H1 (cell line): ENCODE data around the gene AOPEP. TPM values are rescaled to one million over a fixed set of nuclear protein-coding genes. Genes with fewer than 3 reads are reported as not detected.
A peak's percentile ranks its signal among the peaks of the same experiment; 100 is the strongest.

Source experiments
- CTCF ChIA-PET: fragments of 300-600 bp; sonication (Branson Sonifier 250); formaldehyde crosslinking; loops from one replicate; lab custom pipeline; 2021; ENCODE audit not compliant: partially characterized antibody; lab: Charles Lee
- POLR2A ChIA-PET: fragments of 300-600 bp; sonication (Branson Sonifier 250); formaldehyde crosslinking; loops from one replicate; lab custom pipeline; 2021; ENCODE audit warnings: inconsistent platforms; ENCODE audit not compliant: partially characterized antibody; lab: Charles Lee
- DNase-seq, 2 experiments: peaks; one replicate each; pipeline versions ENCODE4 v3.0.0 to v3.0.0-alpha.2; 2010 to 2022; ENCODE audit warnings: low spot score in 2 of 2, low read depth in 1 of 2, mixed read lengths in 1 of 2
- FAIRE-seq: peaks from 2 replicates; lab custom pipeline; 2011; peaks lifted over from hg19 to GRCh38; lab: Jason Lieb, UNC
- H2AFZ ChIP-seq: 2 replicates; pipeline ENCODE4 v1.8.1; 2012; ENCODE audit warnings: low read length, inconsistent platforms
- H2AK5ac ChIP-seq: 2 replicates; pipeline ENCODE4 v1.6.1; 2013; ENCODE audit warnings: low read depth, low read length
- H2BK120ac ChIP-seq: replicated peaks from 2 replicates; pipeline ENCODE3; 2013; ENCODE audit warnings: low read depth, low read length, inconsistent platforms
- H2BK12ac ChIP-seq: 2 replicates; pipeline ENCODE4 v1.6.1; 2013; ENCODE audit warnings: low read depth, low read length
- H2BK15ac ChIP-seq: 2 replicates; pipeline ENCODE4 v1.6.1; 2013; ENCODE audit warnings: low read length
- H2BK20ac ChIP-seq: 2 replicates; pipeline ENCODE4 v1.6.1; 2013; ENCODE audit warnings: low read length
- H2BK5ac ChIP-seq: 2 replicates; pipeline ENCODE4 v1.6.1; 2013; ENCODE audit warnings: low read depth, low read length
- H3K14ac ChIP-seq: 2 replicates; pipeline ENCODE4 v1.6.1; 2013; ENCODE audit warnings: inconsistent platforms; ENCODE audit not compliant: insufficient read length
- H3K18ac ChIP-seq: 2 replicates; pipeline ENCODE4 v1.6.1; 2013; ENCODE audit warnings: low read length; ENCODE audit errors: extremely low read depth
- H3K23ac ChIP-seq: 2 replicates; pipeline ENCODE4 v1.6.1; 2013; ENCODE audit warnings: inconsistent platforms; ENCODE audit not compliant: insufficient read length
- H3K23me2 ChIP-seq: 2 replicates; pipeline ENCODE4 v1.6.1; 2013; ENCODE audit warnings: low read depth, low read length
- H3K27ac ChIP-seq: 2 replicates; pipeline ENCODE4 v1.6.1; 2011; ENCODE audit warnings: low read depth, low read length, inconsistent platforms
- H3K27me3 ChIP-seq, 4 experiments: replicated peaks in 1 of 4; 1 replicate in 1 of 4; 2 replicates in 3 of 4; pipeline versions ENCODE4 v1.6.1 to v1.8.1; 2011 to 2013; ENCODE audit warnings: low read length in 3 of 4, mild to moderate bottlenecking in 3 of 4, inconsistent platforms in 2 of 4, mixed read lengths in 2 of 4, moderate library complexity in 1 of 4; ENCODE audit not compliant: control insufficient read depth in 3 of 4, insufficient read depth in 3 of 4; ENCODE audit errors: extremely low read depth in 1 of 4
- H3K36me3 ChIP-seq, 4 experiments: 2 replicates each; pipeline versions ENCODE4 v1.6.1 to v1.8.1; 2011 to 2013; ENCODE audit warnings: mild to moderate bottlenecking in 4 of 4, low read length in 3 of 4, moderate library complexity in 2 of 4, control low read depth in 1 of 4, inconsistent platforms in 1 of 4; ENCODE audit not compliant: insufficient read depth in 4 of 4, control insufficient read depth in 2 of 4
- H3K4ac ChIP-seq: replicated peaks from 2 replicates; pipeline ENCODE3; 2013; ENCODE audit warnings: low read length, low read depth, mixed read lengths, inconsistent platforms; ENCODE audit not compliant: insufficient read length
- H3K4me1 ChIP-seq, 4 experiments: replicated peaks in 1 of 4; 1 replicate in 1 of 4; 2 replicates in 3 of 4; pipeline versions ENCODE4 v1.6.1 to v1.8.1; 2011 to 2013; ENCODE audit warnings: low read length in 3 of 4, inconsistent platforms in 2 of 4, mixed read lengths in 1 of 4; ENCODE audit not compliant: insufficient read depth in 4 of 4, control insufficient read depth in 3 of 4
- H3K4me2 ChIP-seq, 2 experiments: 2 replicates each; pipeline versions ENCODE4 v1.6.1 to v1.8.1; 2011 to 2013; ENCODE audit warnings: low read depth in 2 of 2, low read length in 2 of 2, control low read depth in 1 of 2, inconsistent platforms in 1 of 2, mild to moderate bottlenecking in 1 of 2; ENCODE audit not compliant: insufficient read depth in 1 of 2
- H3K4me3 ChIP-seq, 4 experiments: fragments of 200-600, 300-600 bp in 1 of 4; sonication (generic), shearing (Covaris generic), sonication (Bioruptor Twin) in 1 of 4; 2 replicates each; pipeline versions ENCODE4 v1.5.1 to v1.8.1; 2011 to 2016; ENCODE audit warnings: low read length in 4 of 4, low read depth in 3 of 4, control low read depth in 2 of 4, inconsistent platforms in 2 of 4, mild to moderate bottlenecking in 2 of 4, mixed read lengths in 1 of 4, moderate library complexity in 1 of 4; ENCODE audit not compliant: insufficient read depth in 2 of 4; ENCODE audit errors: extremely low read depth in 1 of 4
- H3K56ac ChIP-seq: replicated peaks from 2 replicates; pipeline ENCODE3; 2013; ENCODE audit warnings: low read depth, mild to moderate bottlenecking, mixed read lengths, low read length, inconsistent platforms; ENCODE audit not compliant: insufficient read length
- H3K79me1 ChIP-seq: 2 replicates; pipeline ENCODE4 v1.6.1; 2013; ENCODE audit warnings: low read depth, low read length, control low read depth
- H3K79me2 ChIP-seq, 2 experiments: 2 replicates each; pipeline versions ENCODE4 v1.6.1 to v1.8.1; 2012 to 2013; ENCODE audit warnings: low read length in 2 of 2, mild to moderate bottlenecking in 2 of 2, inconsistent platforms in 1 of 2; ENCODE audit not compliant: insufficient read depth in 2 of 2, control insufficient read depth in 1 of 2
- H3K9ac ChIP-seq, 4 experiments: replicated peaks in 1 of 4; 1 replicate in 1 of 4; 2 replicates in 3 of 4; pipeline versions ENCODE4 v1.6.1 to v1.8.1; 2011 to 2013; ENCODE audit warnings: low read depth in 3 of 4, low read length in 3 of 4, control low read depth in 2 of 4, mild to moderate bottlenecking in 2 of 4, moderate library complexity in 2 of 4, inconsistent platforms in 1 of 4; ENCODE audit errors: extremely low read depth in 1 of 4
- H3K9me3 ChIP-seq, 2 experiments: 2 replicates each; pipeline versions ENCODE4 v1.6.1 to v1.8.1; 2012 to 2013; ENCODE audit warnings: mild to moderate bottlenecking in 2 of 2, moderate library complexity in 2 of 2, control low read depth in 1 of 2, inconsistent platforms in 1 of 2, low read depth in 1 of 2, low read length in 1 of 2, mixed read lengths in 1 of 2; ENCODE audit not compliant: insufficient read depth in 2 of 2
- H4K20me1 ChIP-seq, 2 experiments: replicated peaks in 1 of 2; 2 replicates each; pipeline versions ENCODE3 to v1.8.1; 2011 to 2013; ENCODE audit warnings: inconsistent platforms in 2 of 2, low read length in 2 of 2, mild to moderate bottlenecking in 1 of 2; ENCODE audit not compliant: insufficient read depth in 2 of 2, control insufficient read depth in 1 of 2
- H4K5ac ChIP-seq: 2 replicates; pipeline ENCODE4 v1.6.1; 2013; ENCODE audit warnings: low read length, low read depth, mixed read lengths, inconsistent platforms; ENCODE audit not compliant: insufficient read length
- H4K8ac ChIP-seq: 2 replicates; pipeline ENCODE4 v1.8.0; 2013; ENCODE audit warnings: mild to moderate bottlenecking, moderate library complexity, low read length, inconsistent platforms; ENCODE audit not compliant: insufficient read depth; ENCODE audit errors: extremely low read depth
- H4K91ac ChIP-seq: replicated peaks from 2 replicates; pipeline ENCODE3; 2013; ENCODE audit warnings: low read length, mixed read lengths, inconsistent platforms; ENCODE audit not compliant: insufficient read length
- BCL11A ChIP-seq, 2 experiments: IDR thresholded peaks; one replicate each; pipeline ENCODE4 v1.6.1; 2011; ENCODE audit warnings: low read depth in 2 of 2, low read length in 2 of 2, mild to moderate bottlenecking in 2 of 2
- CREB1 ChIP-seq: IDR thresholded peaks from 2 replicates; pipeline ENCODE4 v1.6.1; 2012; ENCODE audit warnings: inconsistent platforms
- EZH2 ChIP-seq: fragments of 200-600 bp; sonication (generic); IDR thresholded peaks from 2 replicates; pipeline ENCODE4 v1.7.1; 2012; ENCODE audit warnings: low read depth, mild to moderate bottlenecking, moderate library complexity, low read length, inconsistent platforms; ENCODE audit not compliant: severe bottlenecking
- FOSL1 ChIP-seq: IDR thresholded peaks from 2 replicates; pipeline ENCODE4 v1.6.1; 2011; ENCODE audit warnings: mild to moderate bottlenecking, low read depth, low read length, moderate library complexity; ENCODE audit not compliant: insufficient read depth
- HDAC6 ChIP-seq: IDR thresholded peaks from one replicate; pipeline ENCODE4 v1.7.1; 2012; ENCODE audit warnings: low read depth, mild to moderate bottlenecking, inconsistent platforms, low read length, moderate library complexity
- MAFK ChIP-seq: IDR thresholded peaks from 2 replicates; pipeline ENCODE4 v1.6.1; 2012; ENCODE audit warnings: low read depth, mild to moderate bottlenecking, improper control_type of control experiment, low read length
- POU5F1 ChIP-seq: IDR thresholded peaks from 2 replicates; pipeline ENCODE4 v1.6.1; 2011; ENCODE audit warnings: low read depth, mild to moderate bottlenecking, low read length, moderate library complexity
- RFX5 ChIP-seq: IDR thresholded peaks from 2 replicates; pipeline ENCODE4 v1.6.1; 2011; ENCODE audit warnings: low read depth, low read length, improper control_type of control experiment, borderline replicate concordance
- SIN3A ChIP-seq, 2 experiments: IDR thresholded peaks in 1 of 2; conservative IDR thresholded peaks in 1 of 2; 2 replicates each; pipeline ENCODE4 v1.6.1; 2011 to 2012; ENCODE audit warnings: low read length in 2 of 2, improper control_type of control experiment in 1 of 2, low read depth in 1 of 2, mild to moderate bottlenecking in 1 of 2
- SUZ12 ChIP-seq: fragments of 200-600 bp; sonication (generic); IDR thresholded peaks from 2 replicates; pipeline ENCODE4 v1.6.1; 2012; ENCODE audit warnings: mild to moderate bottlenecking, inconsistent platforms, low read length, moderate library complexity, mixed read lengths
- YY1 ChIP-seq: IDR thresholded peaks from 2 replicates; pipeline ENCODE4 v1.6.1; 2011; ENCODE audit warnings: low read depth, mild to moderate bottlenecking, low read length
- ZNF274 ChIP-seq: IDR thresholded peaks from 2 replicates; pipeline ENCODE4 v1.7.0; 2012; ENCODE audit warnings: low read length, borderline replicate concordance; ENCODE audit errors: extremely low read depth
- WGBS, 2 experiments: shearing (Covaris generic) in 1 of 2; methylation state at CpG; one replicate each; pipeline versions ENCODE4 v1.1.6 to v1.1.7; 2013 to 2015; ENCODE audit warnings: low lambda C conversion rate in 2 of 2, mixed read lengths in 2 of 2, inconsistent platforms in 1 of 2, low coverage in 1 of 2, missing lambda C conversion rate in 1 of 2; ENCODE audit not compliant: insufficient replicate concordance in 2 of 2, insufficient coverage in 1 of 2, insufficient read length in 1 of 2; ENCODE audit errors: extremely low coverage in 1 of 2, missing lambda C conversion rate in 1 of 2; 5-methylcytosine and 5-hydroxymethylcytosine counted together
- polyA plus RNA-seq, 7 experiments: library from polyadenylated mRNA; depleted of rRNA in 3 of 7; stranded (reverse) in 5 of 7; unstranded in 2 of 7; fragments of >200 nt in 5 of 7; fragments of 200-250 nt in 2 of 7; gene quantifications; 1 replicate in 5 of 7; 2 replicates in 1 of 7; 4 replicates in 1 of 7; pipeline versions ENCODE4 v1.2.1 to v1.2.3, GENCODE V29; 2011 to 2013; ENCODE audit warnings: missing spikeins in 2 of 7, mixed read lengths in 2 of 7
- total RNA-seq: library from RNA; stranded (reverse); fragmentation: NEBNext Ultra II Directional; extraction: Animal tissue kit (Norgen Biotek cat#: 25700); gene quantifications from 2 replicates; pipeline ENCODE4 v1.2.1, GENCODE V29; 2021

Gene AOPEP
- total and polyA plus RNA-seq, 2 of the 8 experiments (the other 6 are each of a cell fraction or from before 2014, with no cell fraction given) = 6.1 to 14.3 TPM

GRCh38 chr9:95048225-95049087, 322.0 kb downstream of the AOPEP start:
- FAIRE-seq = no peak
- Histone ChIP-seq H4K20me1 (peaks cover 0 to 5% of the 10 kb centered on the region in 2 experiments), H3K18ac (no peak overlapping the region), H3K79me1 (no peaks in the 10 kb centered on the region), H3K4me3 (peak overlapping the region; percentile 55 to 75 (median 66)), H2BK5ac (no peak overlapping the region), H3K56ac (no peak overlapping the region), H2BK20ac (no peak overlapping the region), H2BK12ac (no peak overlapping the region; the same call in 1 of the 2 replicates), H3K27ac (no peak overlapping the region), H2AK5ac (no peak overlapping the region), H3K4me1 (peaks cover 6 to 20% (median 12%) of the 10 kb centered on the region in 4 experiments), H2AFZ (0 out of 2 replicates have a peak overlapping the region, but pooled peaks have one; percentile 18), H2BK15ac (no peak overlapping the region), H3K9me3 (no peaks in the 10 kb centered on the region), H4K8ac (no peak overlapping the region), H3K36me3 (no peaks in the 10 kb centered on the region), H4K5ac (no peak overlapping the region), H3K9ac (0 out of 7 replicates have a peak overlapping the region, but pooled peaks of 2 of the 4 experiments have one; percentile 15 to 25), H3K23me2 (peaks cover 12% of the 10 kb centered on the region), H3K79me2 (no peaks in the 10 kb centered on the region), H2BK120ac (no peak overlapping the region), H3K23ac (no peak overlapping the region), H3K27me3 (peaks cover 0 to 20% (median 9%) of the 10 kb centered on the region in 4 experiments; a peak in 6 of 7 replicates), H3K4me2 (peak overlapping the region; percentile 84 to 86), H3K14ac (no peak overlapping the region), H4K91ac (no peak overlapping the region), H3K4ac (no peak overlapping the region)
- ChIA-PET CTCF (interaction anchor here (0.5 to 1.7 kb wide), 3 partner anchors 40 to 265 kb away, joined by 3 to 4 read pairs (median 3); no protein-coding TSS in a partner anchor), POLR2A (no interaction called here)
- 4% methylated on average over 43 of the region's 58 CpGs; no CpG with 5 or more reads in 1 of the 2 experiments for WGBS, 2 experiments
- peak in 1 of 2 experiments; percentile 72 for DNase-seq
- TF ChIP-seq YY1 (no peak), CREB1 (no peak), SIN3A (conservative IDR thresholded peaks at IDR 0.05 in 1 of 2, IDR thresholded peaks at IDR 0.05 in 1 of 2; ENCODE audit: low read depth in 1 of 2, low read length in 2 of 2) (no peak), ZNF274 (no peak), MAFK (no peak), FOSL1 (no peak), EZH2 (peak; percentile 11), POU5F1 (no peak), SUZ12 (peak; percentile 50; the same call in 1 of the 2 replicates), BCL11A (IDR thresholded peaks at IDR 0.05; ENCODE audit: low read depth in 2 of 2, low read length in 2 of 2) (no peak), HDAC6 (no peak), RFX5 (no peak)
